Gastroesophageal sphincter (tissue), 4 donors: ENCODE measurements around the gene SUGCT. TPM values are rescaled to one million over a fixed set of nuclear protein-coding genes. Genes with fewer than 3 reads are reported as not detected.

Source experiments
- ATAC-seq: fragments of 150-250 bp; one replicate; pipeline ENCODE4 v1.9.1; 2016; ENCODE audit warnings: mild to moderate bottlenecking, moderate library complexity
- H3K27ac ChIP-seq, 4 donors: fragments of 200-600 bp; sonication (generic) in 3 of 4; 1 replicate in 3 of 4; 2 replicates in 1 of 4; pipeline ENCODE4 v1.5.1; 2016 to 2019
- H3K27me3 ChIP-seq: fragments of 200-600 bp; sonication (generic); one replicate; pipeline ENCODE4 v1.5.1; 2019
- H3K36me3 ChIP-seq, 2 donors: fragments of 200-600 bp; sonication (generic); one replicate each; pipeline ENCODE4 v1.5.1; 2019; ENCODE audit warnings: control low read depth in 1 of 2
- H3K4me1 ChIP-seq, 3 donors: fragments of 200-600 bp; sonication (generic); 1 replicate in 2 of 3; 2 replicates in 1 of 3; pipeline ENCODE4 v1.5.1; 2016 to 2019; ENCODE audit warnings: control low read depth in 2 of 3
- H3K4me3 ChIP-seq, 2 donors: fragments of 200-600 bp; sonication (generic); one replicate each; pipeline ENCODE4 v1.5.1; 2019; ENCODE audit warnings: mild to moderate bottlenecking in 1 of 2, moderate library complexity in 1 of 2
- H3K9me3 ChIP-seq, 3 donors: fragments of 200-600 bp; sonication (generic); one replicate each; pipeline ENCODE4 v1.5.1; 2017 to 2019; ENCODE audit warnings: control low read depth in 2 of 3
- CTCF ChIP-seq, 4 experiments: fragments of 200-600 bp in 2 of 4; fragments of 450-650 bp in 2 of 4; sonication (generic) in 1 of 4; IDR thresholded peaks; one replicate each; pipeline ENCODE4 v1.5.1; 2017 to 2019; ENCODE audit warnings: antibody characterized with exemption in 4 of 4, mild to moderate bottlenecking in 2 of 4, moderate library complexity in 2 of 4
- EP300 ChIP-seq: sonication (generic); formaldehyde crosslinking; IDR thresholded peaks from one replicate; pipeline ENCODE4 v1.6.1; 2017; ENCODE audit warnings: antibody characterized with exemption, mild to moderate bottlenecking
- POLR2A ChIP-seq, 2 donors: fragments of 450-650 bp; IDR thresholded peaks; one replicate each; pipeline ENCODE4 v1.6.1; 2017; ENCODE audit warnings: antibody characterized with exemption in 2 of 2, mild to moderate bottlenecking in 2 of 2, moderate library complexity in 1 of 2
- POLR2AphosphoS5 ChIP-seq: sonication (generic); formaldehyde crosslinking; IDR thresholded peaks from one replicate; pipeline ENCODE4 v1.6.1; 2017; ENCODE audit warnings: antibody characterized with exemption
- WGBS, 2 donors: methylation state at CpG; one replicate each; pipeline ENCODE4 v1.1.5; 2018; ENCODE audit warnings: low coverage in 1 of 2; 5-methylcytosine and 5-hydroxymethylcytosine counted together
- total RNA-seq, 4 donors: library from RNA; depleted of rRNA; stranded (reverse); fragments of >200 nt; gene quantifications; one replicate each; pipeline ENCODE4 v1.1.0, GENCODE V29; 2016

Gene SUGCT
- total RNA-seq, 4 donors from 2014 or later, result 1.2 to 17.3 (median 10.8) TPM

DNA sequence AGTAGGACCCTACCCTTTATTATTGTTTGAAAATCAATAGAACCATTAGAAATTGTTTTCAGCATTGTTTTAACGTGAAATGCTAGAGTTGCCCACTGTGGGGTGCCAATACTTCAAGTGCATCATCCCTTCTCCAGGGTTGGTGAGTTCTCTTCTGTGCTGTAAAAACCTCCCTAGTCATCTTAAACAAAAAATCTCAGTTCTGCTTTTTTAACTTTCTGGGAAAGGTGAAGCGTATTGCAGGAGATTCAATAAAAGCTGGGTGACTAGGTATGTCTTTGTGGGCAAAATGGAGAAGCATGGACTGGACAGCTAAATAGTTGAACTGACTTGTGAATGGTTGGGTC, 699.1 kb downstream of the SUGCT start:
- Histone ChIP-seq H3K36me3 (no peaks in the 10 kb centered on the region), H3K27ac (no peak overlapping the region), H3K27me3 (no peaks in the 10 kb centered on the region), H3K4me3 (no peak overlapping the region), H3K4me1 (peaks cover 0 to 13% (median 2%) of the 10 kb centered on the region in 3 donors), H3K9me3 (no peaks in the 10 kb centered on the region)
- no peak for ATAC-seq
- no peak for TF ChIP-seq POLR2A (IDR thresholded peaks at IDR 0.05)
- TF ChIP-seq EP300, result no peak
- TF ChIP-seq POLR2AphosphoS5, result no peak
- TF ChIP-seq CTCF (IDR thresholded peaks at IDR 0.05), result peak in 1 of 4 experiments; percentile 10
- WGBS, 2 donors, result 71 to 73% methylated on average over 2 of the region's 2 CpGs

DNA sequence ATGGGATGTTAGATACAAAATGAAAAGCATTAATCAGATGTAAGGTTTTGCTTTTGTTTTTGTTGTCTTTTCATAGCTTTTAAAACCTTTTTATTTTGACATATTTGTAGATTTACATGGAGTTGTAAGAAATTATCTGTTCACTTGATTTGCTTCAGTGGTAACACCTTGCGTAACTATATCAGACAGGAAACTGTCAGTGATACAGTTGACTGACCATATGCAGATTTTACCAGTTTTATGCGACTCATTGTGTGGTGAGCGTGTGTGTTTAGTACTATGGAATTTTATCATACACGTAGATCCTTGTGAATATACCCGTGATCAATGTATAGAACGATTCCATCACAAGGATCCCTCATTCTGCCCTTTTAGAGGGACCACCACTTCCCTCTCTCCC, 701.4 kb downstream of the SUGCT start:
- no peaks in the 10 kb centered on the region for H3K9me3 ChIP-seq
- TF ChIP-seq CTCF (IDR thresholded peaks at IDR 0.05) (no peak), POLR2AphosphoS5 (no peak), EP300 (no peak), POLR2A (IDR thresholded peaks at IDR 0.05) (no peak)
- no peaks in the 10 kb centered on the region for H3K27me3 ChIP-seq
- no peak overlapping the region for H3K4me3 ChIP-seq
- peaks cover 0 to 8% (median 2%) of the 10 kb centered on the region in 3 donors for H3K4me1 ChIP-seq
- ATAC-seq, result no peak
- no peak overlapping the region for H3K27ac ChIP-seq
- 59 to 75% methylated on average over 6 of the region's 6 CpGs for WGBS, 2 donors
- H3K36me3 ChIP-seq, result no peaks in the 10 kb centered on the region

DNA sequence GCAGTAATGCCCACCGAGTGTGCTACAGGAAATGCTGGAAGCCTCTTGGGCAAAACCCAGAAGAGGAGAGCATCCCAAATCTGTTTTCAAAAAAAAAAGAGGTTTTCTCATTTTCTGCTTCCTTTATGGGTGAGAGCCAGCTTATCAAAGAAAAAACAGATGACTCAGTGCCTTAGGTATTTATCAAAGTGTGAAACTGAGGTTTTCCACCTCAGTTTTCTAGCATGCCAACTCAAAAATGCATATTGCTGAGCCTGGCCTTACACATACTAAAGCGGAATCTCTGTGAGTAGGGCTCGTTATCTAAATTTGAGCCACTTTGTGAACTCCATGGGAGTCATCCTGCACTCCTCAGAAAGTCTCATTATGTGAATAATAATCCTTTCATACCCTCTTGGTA, 705.1 kb downstream of the SUGCT start:
- H3K27me3 ChIP-seq, result no peaks in the 10 kb centered on the region
- H3K4me3 ChIP-seq, result no peak overlapping the region
- no peaks in the 10 kb centered on the region for H3K4me1 ChIP-seq
- peaks cover 0 to 4% (median 0%) of the 10 kb centered on the region in 3 donors for H3K9me3 ChIP-seq
- no peak for ATAC-seq
- TF ChIP-seq POLR2A (IDR thresholded peaks at IDR 0.05), result no peak
- no peak for TF ChIP-seq CTCF (IDR thresholded peaks at IDR 0.05)
- no peak for TF ChIP-seq POLR2AphosphoS5
- TF ChIP-seq EP300, result no peak
- WGBS, 2 donors, result 87 to 100% methylated on average over 2 to 3 of the region's 3 CpGs
- H3K27ac ChIP-seq, result no peak overlapping the region
- H3K36me3 ChIP-seq, result no peaks in the 10 kb centered on the region

- H3K9me3 ChIP-seq, result peaks cover 0 to 4% (median 0%) of the 10 kb centered on the region in 3 donors
- H3K27ac ChIP-seq, result no peak overlapping the region
- no peak overlapping the region for H3K4me3 ChIP-seq
- H3K36me3 ChIP-seq, result no peaks in the 10 kb centered on the region
- no peak for ATAC-seq
- H3K4me1 ChIP-seq, result no peaks in the 10 kb centered on the region
- H3K27me3 ChIP-seq, result no peaks in the 10 kb centered on the region
- no peak for TF ChIP-seq EP300
- TF ChIP-seq POLR2A (IDR thresholded peaks at IDR 0.05), result no peak
- TF ChIP-seq POLR2AphosphoS5, result no peak
- no peak for TF ChIP-seq CTCF (IDR thresholded peaks at IDR 0.05)
These were observed 706.2 kb downstream of the SUGCT start for GRCh38 chr7:40840990-40841389.

DNA sequence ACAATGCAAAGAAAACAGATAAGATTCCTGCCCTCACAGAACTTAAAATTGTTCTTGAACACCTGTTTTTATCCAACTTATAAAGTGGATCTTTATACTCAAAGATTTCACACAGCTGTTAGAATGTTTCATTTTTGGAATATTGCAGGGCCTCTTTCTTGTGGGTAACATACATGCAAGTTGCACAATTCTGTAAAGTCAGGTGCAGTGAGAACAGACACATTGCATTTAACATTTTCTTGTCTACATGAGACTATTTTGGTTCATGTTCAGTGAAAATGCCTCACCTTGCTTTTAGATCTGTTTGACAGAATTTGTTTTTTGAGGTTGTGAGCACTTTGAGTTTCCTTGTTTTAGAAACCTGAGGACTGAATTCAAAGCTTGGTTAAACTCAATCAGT, 707.8 kb downstream of the SUGCT start:
- ATAC-seq, result no peak
- Histone ChIP-seq H3K4me3 (no peak overlapping the region), H3K27me3 (no peaks in the 10 kb centered on the region), H3K9me3 (peaks cover 0 to 4% (median 0%) of the 10 kb centered on the region in 3 donors), H3K4me1 (no peaks in the 10 kb centered on the region), H3K27ac (no peak overlapping the region), H3K36me3 (no peaks in the 10 kb centered on the region)
- no peak for TF ChIP-seq POLR2AphosphoS5
- TF ChIP-seq EP300, result no peak
- TF ChIP-seq CTCF (IDR thresholded peaks at IDR 0.05), result no peak
- TF ChIP-seq POLR2A (IDR thresholded peaks at IDR 0.05), result no peak
